Mononuclear cell (primary cell): ENCODE measurements around the gene TGFB1. TPM values are rescaled to one million over a fixed set of nuclear protein-coding genes. Genes with fewer than 3 reads are reported as not detected.

Experiments
- H3K27me3 ChIP-seq: 2 replicates; pipeline ENCODE4 v1.6.0; 2011; ENCODE audit warnings: low read length, control low read depth; ENCODE audit not compliant: insufficient read depth
- H3K4me1 ChIP-seq: 2 replicates; pipeline ENCODE4 v1.5.1; 2011; ENCODE audit warnings: mild to moderate bottlenecking, low read length, control low read depth; ENCODE audit not compliant: insufficient read depth
- H3K4me3 ChIP-seq: 2 replicates; pipeline ENCODE4 v1.5.1; 2011; ENCODE audit warnings: mild to moderate bottlenecking, low read length, moderate library complexity
- H3K9me3 ChIP-seq: 2 replicates; pipeline ENCODE4 v1.5.1; 2011; ENCODE audit warnings: low read depth, mild to moderate bottlenecking, control low read depth, low read length
- total RNA-seq: library from RNA; depleted of rRNA; stranded (reverse); fragments of >200 nt; gene quantifications from one replicate; pipeline ENCODE4 v1.2.3, GENCODE V29; 2012

Gene TGFB1
- total RNA-seq, 1 donor = 90.6 TPM

GRCh38 chr19:41323430-41324125 is 30.1 kb downstream of the TGFB1 start:
- H3K4me1 ChIP-seq = peaks cover 76% of the 10 kb centered on the region
- no peaks in the 10 kb centered on the region for H3K9me3 ChIP-seq
- H3K4me3 ChIP-seq = no peak overlapping the region
- H3K27me3 ChIP-seq = no peaks in the 10 kb centered on the region

DNA sequence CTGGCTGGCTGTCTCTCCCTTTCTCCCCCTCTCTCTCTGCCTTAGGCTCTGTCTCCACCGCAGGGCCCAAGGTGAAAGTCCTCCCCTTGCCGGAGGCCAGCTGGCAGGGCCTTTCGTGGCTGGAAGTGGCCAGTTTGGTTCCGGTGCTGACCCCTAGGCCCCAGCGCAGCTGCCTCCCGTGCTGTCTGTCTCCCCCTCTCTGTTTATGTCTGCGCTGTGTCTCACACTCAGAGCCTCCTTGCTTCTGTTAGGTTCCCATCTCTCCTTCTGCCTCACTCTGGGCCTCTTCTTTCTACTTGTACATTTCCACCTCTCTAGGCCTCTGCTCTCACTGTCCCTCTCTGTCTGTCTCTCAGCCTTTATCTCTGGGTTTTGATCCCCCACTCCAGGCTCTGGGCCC is 30.7 kb downstream of the TGFB1 start:
- Histone ChIP-seq H3K4me3 (no peak overlapping the region), H3K4me1 (peaks cover 70% of the 10 kb centered on the region), H3K27me3 (no peaks in the 10 kb centered on the region), H3K9me3 (no peaks in the 10 kb centered on the region)

- peaks cover 64% of the 10 kb centered on the region for H3K4me1 ChIP-seq
- H3K27me3 ChIP-seq = no peaks in the 10 kb centered on the region
- H3K9me3 ChIP-seq = no peaks in the 10 kb centered on the region
- no peak overlapping the region for H3K4me3 ChIP-seq
These were observed 31.3 kb downstream of the TGFB1 start for GRCh38 chr19:41322451-41322850.

- H3K27me3 ChIP-seq = no peaks in the 10 kb centered on the region
- H3K4me1 ChIP-seq = peaks cover 57% of the 10 kb centered on the region
- no peak overlapping the region for H3K4me3 ChIP-seq
- H3K9me3 ChIP-seq = no peaks in the 10 kb centered on the region
These were observed 32.0 kb downstream of the TGFB1 start for GRCh38 chr19:41321600-41322270.

DNA sequence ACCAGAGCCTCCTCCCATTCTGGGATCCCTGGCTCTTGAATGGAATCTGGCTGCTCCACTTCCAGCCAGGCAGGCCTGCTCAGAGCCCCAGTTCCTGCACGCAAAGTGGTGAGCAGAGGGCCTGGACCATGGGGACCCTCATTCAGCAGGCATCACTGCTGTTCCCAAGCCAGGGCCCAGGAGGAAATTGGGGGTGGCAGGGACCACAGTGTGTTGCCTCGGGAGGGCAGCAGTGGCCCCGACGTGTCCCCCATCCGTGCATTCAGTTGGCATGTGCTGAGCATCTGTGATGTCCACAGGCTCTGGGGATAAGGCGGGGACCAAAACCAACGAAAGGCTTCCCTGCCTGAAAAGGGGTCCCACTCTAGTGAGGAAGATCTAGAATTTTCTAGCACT is 32.5 kb downstream of the TGFB1 start:
- Histone ChIP-seq H3K4me1 (peaks cover 52% of the 10 kb centered on the region), H3K4me3 (no peak overlapping the region), H3K27me3 (no peaks in the 10 kb centered on the region), H3K9me3 (no peaks in the 10 kb centered on the region)

DNA sequence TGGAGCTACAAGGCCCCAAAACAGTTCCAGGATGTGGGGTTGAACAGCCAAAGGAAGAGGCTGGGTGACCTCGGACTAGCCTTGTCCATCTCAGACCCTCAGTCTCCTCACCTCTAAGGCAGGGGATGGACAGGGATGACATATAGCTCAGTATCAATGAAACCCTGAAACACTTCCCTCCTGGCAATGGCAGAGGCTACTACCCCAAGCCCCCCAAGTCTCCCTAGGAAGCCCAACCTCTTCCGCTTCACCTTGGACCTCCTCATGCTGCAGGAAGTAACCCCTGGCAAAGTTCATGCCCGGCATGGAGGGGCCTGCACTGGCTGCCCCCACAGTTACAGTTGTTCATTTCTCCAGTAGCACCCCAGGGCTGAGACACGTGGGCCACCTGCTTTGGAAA is 33.2 kb downstream of the TGFB1 start:
- H3K9me3 ChIP-seq = no peaks in the 10 kb centered on the region
- no peak overlapping the region for H3K4me3 ChIP-seq
- peaks cover 46% of the 10 kb centered on the region for H3K4me1 ChIP-seq
- no peaks in the 10 kb centered on the region for H3K27me3 ChIP-seq

DNA sequence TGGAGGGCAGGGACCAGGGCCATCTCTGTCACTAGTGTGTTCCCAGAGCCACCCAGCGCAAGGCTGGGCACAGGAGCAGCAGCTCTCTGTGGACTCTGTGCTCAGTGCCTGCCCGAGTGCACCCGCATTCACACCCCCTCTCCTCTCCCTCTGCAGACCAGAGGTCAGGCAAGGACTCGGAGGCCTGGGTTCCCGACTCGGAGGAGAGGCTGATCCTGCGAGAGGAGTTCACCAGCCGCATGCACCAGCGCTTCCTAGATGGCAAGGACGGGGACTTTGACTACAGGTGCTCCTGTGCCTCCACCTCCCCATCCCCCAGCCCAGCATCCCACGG is 33.6 kb downstream of the TGFB1 start:
- Histone ChIP-seq H3K9me3 (no peaks in the 10 kb centered on the region), H3K4me1 (peaks cover 41% of the 10 kb centered on the region), H3K4me3 (no peak overlapping the region), H3K27me3 (no peaks in the 10 kb centered on the region)

GRCh38 chr19:41319500-41320184 is 34.1 kb downstream of the TGFB1 start:
- H3K4me1 ChIP-seq = peaks cover 36% of the 10 kb centered on the region
- no peaks in the 10 kb centered on the region for H3K9me3 ChIP-seq
- H3K4me3 ChIP-seq = no peak overlapping the region
- no peaks in the 10 kb centered on the region for H3K27me3 ChIP-seq

- Histone ChIP-seq H3K4me3 (no peak overlapping the region), H3K27me3 (no peaks in the 10 kb centered on the region), H3K9me3 (no peaks in the 10 kb centered on the region), H3K4me1 (peaks cover 29% of the 10 kb centered on the region)
These were observed 34.8 kb downstream of the TGFB1 start for GRCh38 chr19:41318696-41319499.

GRCh38 chr19:41316306-41316920 is 37.3 kb downstream of the TGFB1 start:
- Histone ChIP-seq H3K4me3 (no peak overlapping the region), H3K4me1 (peaks cover 16% of the 10 kb centered on the region), H3K9me3 (no peaks in the 10 kb centered on the region), H3K27me3 (no peaks in the 10 kb centered on the region)

GRCh38 chr19:41311613-41312012 is 42.1 kb downstream of the TGFB1 start:
- H3K4me3 ChIP-seq = no peak overlapping the region
- no peaks in the 10 kb centered on the region for H3K27me3 ChIP-seq
- H3K4me1 ChIP-seq = peaks cover 54% of the 10 kb centered on the region
- H3K9me3 ChIP-seq = no peaks in the 10 kb centered on the region

- no peak overlapping the region for H3K4me3 ChIP-seq
- peaks cover 59% of the 10 kb centered on the region for H3K4me1 ChIP-seq
- no peaks in the 10 kb centered on the region for H3K9me3 ChIP-seq
- no peaks in the 10 kb centered on the region for H3K27me3 ChIP-seq
These were observed 42.6 kb downstream of the TGFB1 start for GRCh38 chr19:41311072-41311471.

DNA sequence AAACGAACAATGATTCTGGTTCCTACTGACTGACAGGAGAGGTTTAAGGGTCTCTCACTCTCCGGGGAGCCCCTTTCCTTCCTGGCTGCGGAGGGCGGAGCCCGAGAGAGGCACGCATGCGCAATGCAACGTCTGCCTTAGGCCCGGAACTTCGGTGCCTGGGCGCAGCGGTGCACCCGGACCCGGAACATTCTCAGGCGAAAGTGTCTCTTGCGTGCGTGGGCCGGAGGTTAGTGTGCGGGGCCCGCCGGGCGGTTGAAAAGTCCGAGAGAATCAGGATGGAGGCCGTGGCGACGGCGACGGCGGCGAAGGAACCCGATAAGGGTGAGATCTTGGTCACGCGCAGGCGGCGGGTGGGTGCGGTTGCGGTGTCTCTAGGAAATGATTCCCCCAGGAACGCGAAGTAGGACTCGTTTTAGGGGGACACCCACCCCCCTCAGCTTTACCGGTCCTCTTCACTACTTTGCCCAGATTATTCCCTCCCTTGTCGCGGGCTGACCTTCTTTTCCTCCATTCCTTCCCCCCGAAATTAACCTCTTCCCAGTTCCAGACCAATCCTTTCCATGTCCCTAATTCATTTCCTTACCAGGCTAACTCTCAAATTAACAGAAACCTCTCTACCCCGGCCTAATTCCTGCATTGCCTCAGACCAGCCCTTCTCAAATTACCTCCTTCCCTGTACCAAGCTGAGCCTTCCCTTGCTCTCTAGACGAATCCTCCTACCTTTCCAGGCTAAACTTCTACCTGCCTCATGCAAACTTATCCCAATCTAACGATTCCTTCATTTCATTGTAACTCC is 43.5 kb downstream of the TGFB1 start, which contains the start of gene CCDC97:
Gene CCDC97 (plus strand): TSS at position 140 of the 799 bp plus-strand sequence. CDS start 139 bp downstream, at position 279.
- no peaks in the 10 kb centered on the region for H3K27me3 ChIP-seq
- H3K4me3 ChIP-seq = peak within 1 kb of the TSS; percentile 96
- H3K9me3 ChIP-seq = no peaks in the 10 kb centered on the region
- peaks cover 67% of the 10 kb centered on the region for H3K4me1 ChIP-seq
